GM18502 (cell line): ENCODE results near the gene SYP.

Experiments
- ATAC-seq: cut with Tn5 transposase; IDR thresholded peaks from one replicate; pipeline ENCODE4 v1.9.1; 2021; ENCODE audit warnings: mild to moderate bottlenecking; ENCODE audit not compliant: unreplicated experiment, poor library complexity

The SYP gene

GRCh38 chrX:49192722-49193328, 7.2 kb downstream of the SYP start:
- ATAC-seq: no peak

GRCh38 chrX:49191574-49192011, 8.4 kb downstream of the SYP start:
- peak; percentile 24 for ATAC-seq

- peak; percentile 90 for ATAC-seq
Measured at GRCh38 chrX:49190821-49191573, 9.0 kb downstream of the SYP start.

- ATAC-seq: no peak
Measured at GRCh38 chrX:49189606-49190005, 10.4 kb downstream of the SYP start.

GRCh38 chrX:49188468-49189076, 11.4 kb downstream of the SYP start:
- no peak for ATAC-seq

GRCh38 chrX:49187526-49187925, 12.5 kb downstream of the SYP start:
- no peak for ATAC-seq

- ATAC-seq: no peak
Measured at GRCh38 chrX:49187028-49187394, 13.0 kb downstream of the SYP start.

GRCh38 chrX:49186125-49187027, 13.6 kb downstream of the SYP start, which contains the start of gene PRICKLE3:
PRICKLE3 (minus strand) TSS chrX:49186373; CDS start chrX:49186297, 76 bp downstream.
- ATAC-seq: peak; percentile 42

- ATAC-seq: peak; percentile 43
Measured at GRCh38 chrX:49184294-49185281, 15.4 kb downstream of the SYP start.

GRCh38 chrX:49183701-49184281, 16.2 kb downstream of the SYP start:
- ATAC-seq: no peak

- no peak for ATAC-seq
Measured at GRCh38 chrX:49179358-49179757, 20.6 kb downstream of the SYP start.

GRCh38 chrX:49178537-49178936, 21.5 kb downstream of the SYP start:
- ATAC-seq: no peak

- no peak for ATAC-seq
Measured at GRCh38 chrX:49177873-49178480, 22.0 kb downstream of the SYP start.

GRCh38 chrX:49177338-49177833, 22.6 kb downstream of the SYP start:
- ATAC-seq: no peak

- no peak for ATAC-seq
Measured at GRCh38 chrX:49176421-49177326, 23.3 kb downstream of the SYP start.

- ATAC-seq: no peak
Measured at GRCh38 chrX:49175435-49176274, 24.3 kb downstream of the SYP start.
